SKM-1 treated with dmso at 0.1 percent for 144 hours (cell line): ENCODE results near the gene FRRS1.
A peak's percentile ranks its signal among the peaks of the same experiment; 100 is the strongest.

Source experiments
- DNase-seq: peaks from one replicate; lab custom pipeline; 2025; ENCODE audit not compliant: unreplicated experiment; lab: John Stamatoyannopoulos, UW

FRRS1 gene

DNA sequence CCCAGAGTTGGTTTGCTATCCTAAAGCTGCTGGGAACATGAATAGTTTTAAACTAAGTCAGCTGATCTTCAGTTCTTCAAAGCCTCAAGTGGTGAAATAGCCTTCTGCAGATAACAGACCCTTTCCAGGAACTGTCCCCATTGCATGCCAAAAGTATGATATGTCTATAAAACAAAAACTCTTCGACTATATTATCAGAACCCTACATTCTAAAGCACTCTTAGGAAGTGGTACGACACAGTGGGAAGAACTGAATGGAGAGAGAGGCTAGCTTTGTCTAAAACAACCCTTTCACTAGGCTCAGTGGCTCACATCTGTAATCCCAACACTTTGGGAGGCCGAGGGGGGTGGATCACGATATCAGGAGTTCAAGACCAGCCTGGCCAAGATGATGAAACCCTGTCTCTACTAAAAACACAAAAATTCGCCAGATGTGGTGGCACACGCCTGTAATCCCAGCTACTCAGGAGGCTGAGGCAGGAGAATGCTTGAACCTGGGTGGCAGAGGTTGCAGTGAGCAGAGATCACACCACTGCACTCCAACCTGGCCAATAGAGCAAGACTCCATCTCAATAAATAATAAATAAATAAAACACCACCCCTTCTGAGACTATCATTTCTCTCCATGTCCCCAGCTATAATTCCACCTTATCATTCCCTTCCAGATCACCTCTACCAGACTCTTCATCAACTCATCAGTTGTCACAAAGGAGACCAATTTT, 2.2 kb upstream of the FRRS1 start:
- DNase-seq = no peak

- no peak for DNase-seq
Observed at GRCh38 chr1:99768104-99768503, 1.7 kb upstream of the FRRS1 start.

DNA sequence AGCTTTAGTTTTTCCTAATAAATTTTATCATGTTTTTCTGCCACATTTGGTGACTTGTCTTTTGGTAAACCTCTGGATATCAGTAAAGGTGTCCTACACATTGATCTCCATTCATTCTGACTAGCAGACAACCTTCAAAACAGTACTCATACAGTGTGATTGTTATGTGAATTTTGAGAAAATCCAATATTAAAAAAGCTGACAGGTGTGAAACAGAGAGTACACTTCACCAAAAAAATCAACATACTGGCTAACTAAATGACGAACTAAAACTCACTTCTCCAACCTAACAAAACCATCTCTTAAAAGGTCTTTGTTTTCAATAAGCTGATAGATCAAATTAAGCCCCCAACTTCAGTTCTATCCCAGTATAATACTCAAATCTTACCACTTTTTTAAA, 1.5 kb downstream of the FRRS1 start:
- DNase-seq = no peak

DNA sequence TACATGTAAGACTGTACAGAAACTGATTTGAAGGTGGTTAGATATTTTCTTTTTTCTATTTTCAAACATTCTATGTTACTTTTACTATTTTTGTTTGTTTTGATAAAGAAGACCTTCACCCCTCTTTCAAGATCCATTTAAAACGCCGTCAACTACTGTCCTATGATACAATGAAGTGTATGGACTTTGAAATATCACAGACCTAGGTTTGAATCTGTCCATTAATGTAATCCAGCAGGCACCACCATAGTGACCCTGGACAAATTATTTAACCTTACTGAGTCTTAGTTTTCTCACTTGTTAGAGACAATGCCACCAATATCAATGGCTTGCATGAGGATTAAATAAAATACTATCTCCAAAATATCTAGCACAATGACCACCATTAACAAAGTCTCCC, 2.0 kb downstream of the FRRS1 start:
- no peak for DNase-seq

GRCh38 chr1:99763956-99764355, 2.5 kb downstream of the FRRS1 start:
- no peak for DNase-seq

- DNase-seq = no peak
Observed at GRCh38 chr1:99761774-99762173, 4.7 kb downstream of the FRRS1 start.

GRCh38 chr1:99759518-99760160, 6.8 kb downstream of the FRRS1 start:
- DNase-seq = no peak

DNA sequence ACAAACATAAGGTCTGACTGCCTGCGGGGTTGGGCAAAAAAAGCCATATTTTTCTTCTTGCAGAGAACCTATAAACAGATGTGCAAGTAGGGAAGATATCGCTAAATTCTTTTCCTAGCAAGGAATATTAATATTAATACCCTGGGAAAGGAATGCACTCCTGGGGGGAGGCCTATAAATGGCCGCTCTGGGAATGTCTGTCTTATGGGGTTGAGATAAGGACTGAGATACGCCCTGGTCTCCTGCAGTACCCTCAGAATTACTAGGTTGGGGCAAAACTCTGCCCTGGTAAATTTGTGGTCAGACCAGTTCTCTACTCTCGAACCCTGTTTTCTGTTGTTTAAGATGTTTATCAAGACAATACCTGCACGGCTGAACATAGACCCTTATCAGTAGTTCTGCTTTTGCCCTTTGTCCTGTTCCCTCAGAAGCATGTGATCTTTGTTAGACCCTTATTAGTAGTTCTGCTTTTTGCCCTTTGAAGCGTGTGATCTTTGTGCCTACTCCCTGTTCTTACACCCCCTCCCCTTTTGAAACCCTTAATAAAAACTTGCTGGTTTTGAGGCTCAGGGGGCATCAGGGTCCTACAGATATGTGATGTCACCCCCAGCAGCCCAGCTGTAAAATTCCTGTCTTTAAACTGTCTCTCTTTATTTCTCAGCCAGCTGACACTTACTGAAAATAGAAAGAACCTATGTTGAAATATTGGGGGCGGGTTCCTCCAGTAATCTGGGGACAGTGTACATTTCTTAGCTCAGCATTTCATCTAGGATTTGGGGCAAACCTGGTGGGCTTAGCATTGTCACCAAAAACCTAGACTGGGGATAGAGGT, 7.5 kb downstream of the FRRS1 start:
- DNase-seq = peak; percentile 10

GRCh38 chr1:99758073-99758511, 8.3 kb downstream of the FRRS1 start:
- no peak for DNase-seq

GRCh38 chr1:99756598-99756997, 9.8 kb downstream of the FRRS1 start:
- DNase-seq = no peak

DNA sequence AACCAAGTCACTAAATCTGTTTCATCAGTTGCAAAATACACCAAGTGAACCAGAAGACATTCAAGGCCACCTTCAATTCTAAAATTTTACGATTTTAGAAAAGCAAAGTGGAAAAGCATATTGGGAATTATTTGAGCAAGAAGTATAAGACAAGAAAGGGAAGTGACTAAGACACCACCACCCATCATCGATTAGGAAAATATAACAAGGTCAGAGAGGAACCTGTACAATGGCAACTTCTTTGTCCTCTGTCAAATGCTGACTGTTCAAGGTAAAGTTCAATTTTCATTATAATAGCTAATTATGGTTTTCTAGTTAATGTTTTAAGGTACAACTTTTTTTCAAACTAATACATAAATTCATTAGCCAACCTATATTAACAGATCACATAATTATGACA, 10.8 kb downstream of the FRRS1 start:
- no peak for DNase-seq

GRCh38 chr1:99754697-99755096, 11.7 kb downstream of the FRRS1 start:
- DNase-seq = no peak

DNA sequence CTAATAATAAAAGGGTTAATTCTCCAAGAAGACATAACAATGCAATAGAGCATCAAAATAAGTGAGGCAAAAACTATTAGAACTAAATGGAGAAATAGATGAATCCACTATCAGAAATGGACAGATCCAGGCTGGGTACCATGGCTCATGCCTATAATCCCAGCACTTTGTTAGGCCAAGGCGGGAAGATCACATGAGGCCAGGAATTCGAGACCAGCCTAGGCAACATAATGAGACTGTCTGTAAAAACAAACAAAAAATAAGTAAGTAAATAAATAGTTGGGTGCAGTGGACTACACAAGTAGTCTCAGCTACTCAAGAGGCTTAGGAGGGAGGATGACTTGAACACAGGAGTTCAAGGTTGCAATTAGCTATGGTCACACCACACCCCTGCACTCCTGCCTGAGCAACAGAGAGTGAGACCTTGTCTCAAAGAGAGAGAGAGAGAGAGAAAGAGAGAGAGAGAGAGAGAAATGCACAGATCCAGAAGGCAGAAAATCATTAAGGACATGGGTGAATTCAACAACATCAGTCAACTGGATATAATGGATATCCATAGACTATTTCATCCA, 12.3 kb downstream of the FRRS1 start:
- no peak for DNase-seq

DNA sequence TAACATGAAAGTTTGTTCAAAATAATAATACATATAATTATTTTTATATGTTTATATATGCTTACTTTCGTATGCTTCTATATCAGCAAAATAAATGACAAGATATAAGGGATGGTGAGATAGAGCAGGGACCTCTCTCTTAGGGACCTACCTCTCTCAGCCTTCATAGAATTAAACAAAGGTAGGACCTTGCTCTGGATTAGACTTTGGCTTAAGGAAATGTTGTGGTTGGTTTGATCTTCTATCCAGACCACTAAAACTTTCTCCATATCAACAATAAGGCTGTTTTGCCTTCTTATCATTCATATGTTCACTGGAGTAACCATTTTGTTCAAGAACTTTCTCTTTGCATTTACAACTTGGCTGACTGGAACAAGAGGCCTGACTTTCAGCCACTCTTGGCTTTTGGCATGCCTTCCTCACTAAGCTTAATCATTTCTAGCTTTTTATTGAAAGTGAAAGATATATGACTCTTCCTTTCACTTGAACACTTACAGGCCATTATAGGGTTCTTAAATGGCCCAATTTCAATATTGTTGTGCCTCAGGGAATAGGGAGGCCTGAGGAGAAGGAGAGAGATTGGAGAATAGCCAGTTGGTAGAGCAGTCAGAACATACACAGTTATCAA, 14.4 kb downstream of the FRRS1 start:
- DNase-seq = no peak

GRCh38 chr1:99749504-99750347, 16.7 kb downstream of the FRRS1 start:
- no peak for DNase-seq

- DNase-seq = no peak
Observed at GRCh38 chr1:99748419-99748818, 18.0 kb downstream of the FRRS1 start.

GRCh38 chr1:99745684-99746083, 20.8 kb downstream of the FRRS1 start:
- DNase-seq = no peak

GRCh38 chr1:99745061-99745460, 21.4 kb downstream of the FRRS1 start:
- no peak for DNase-seq

- DNase-seq = no peak
Observed at GRCh38 chr1:99740141-99740540, 26.3 kb downstream of the FRRS1 start.

DNA sequence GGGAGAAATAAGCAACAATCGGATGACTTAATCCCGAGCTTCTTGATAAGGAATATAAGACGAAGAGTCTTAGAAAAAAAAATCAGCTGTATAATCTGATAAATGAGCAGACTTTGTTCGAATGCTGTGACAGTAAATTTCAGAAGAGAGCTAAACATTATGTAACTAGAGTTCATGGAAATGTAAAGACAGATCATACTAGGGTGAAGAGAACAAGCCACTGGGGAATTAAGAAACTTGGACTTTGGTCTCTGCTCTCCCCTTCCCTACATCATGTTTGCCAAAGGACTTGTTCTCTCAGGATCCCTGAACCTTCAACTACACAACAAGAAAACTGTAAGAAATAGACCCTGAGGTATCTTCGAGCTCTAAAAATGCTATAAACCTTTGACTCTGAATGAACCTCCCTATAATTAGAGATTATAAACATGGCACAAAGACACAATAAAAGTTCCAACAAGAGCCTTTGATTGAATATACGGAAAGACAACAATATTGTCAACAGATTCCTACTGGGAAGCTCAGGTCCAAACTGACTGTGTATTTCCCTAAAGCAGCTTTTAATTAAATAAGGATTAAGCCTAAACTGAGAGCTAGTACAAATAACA, 27.5 kb downstream of the FRRS1 start:
- no peak for DNase-seq
